Neutrophil (primary cell): ENCODE results near the gene MCCC2.
"Not testable (repeated sequence)": the region's sequence is repeated elsewhere in the genome, so short reads cannot be mapped to it uniquely, and the experiment has no call there.

Experiments used
- H3K27ac ChIP-seq: fragments of 200-600 bp; sonication (generic); 2 replicates; pipeline ENCODE4 v1.5.1; 2016; ENCODE audit warnings: mild to moderate bottlenecking, moderate library complexity
- H3K27me3 ChIP-seq: fragments of 200-600 bp; sonication (generic); 2 replicates; pipeline ENCODE4 v1.6.0; 2016; ENCODE audit warnings: mild to moderate bottlenecking
- H3K36me3 ChIP-seq: fragments of 200-600 bp; sonication (generic); 2 replicates; pipeline ENCODE4 v1.5.1; 2017
- H3K4me1 ChIP-seq, 2 experiments: fragments of 200-600 bp in 1 of 2; sonication (generic) in 1 of 2; 1 replicate in 1 of 2; 2 replicates in 1 of 2; pipeline versions ENCODE4 v1.5.1 to v1.6.1; 2013 to 2016; ENCODE audit warnings: low read depth in 1 of 2, low read length in 1 of 2, mild to moderate bottlenecking in 1 of 2, moderate library complexity in 1 of 2; ENCODE audit not compliant: control insufficient read depth in 1 of 2, insufficient read depth in 1 of 2
- H3K4me3 ChIP-seq, 2 experiments: fragments of 200-600 bp in 1 of 2; sonication (generic) in 1 of 2; 1 replicate in 1 of 2; 2 replicates in 1 of 2; pipeline ENCODE4 v1.5.1; 2013 to 2016; ENCODE audit warnings: low read depth in 1 of 2, low read length in 1 of 2, mild to moderate bottlenecking in 1 of 2, moderate library complexity in 1 of 2
- H3K9me3 ChIP-seq: fragments of 200-600 bp; sonication (generic); 2 replicates; pipeline ENCODE4 v1.5.1; 2016
- TF ChIP-seq, protein P1 (sequence below): fragments of 200-600 bp; sonication (generic); IDR thresholded peaks from 2 replicates; pipeline ENCODE4 v1.5.1; 2016; ENCODE audit warnings: antibody characterized with exemption

Gene MCCC2

DNA sequence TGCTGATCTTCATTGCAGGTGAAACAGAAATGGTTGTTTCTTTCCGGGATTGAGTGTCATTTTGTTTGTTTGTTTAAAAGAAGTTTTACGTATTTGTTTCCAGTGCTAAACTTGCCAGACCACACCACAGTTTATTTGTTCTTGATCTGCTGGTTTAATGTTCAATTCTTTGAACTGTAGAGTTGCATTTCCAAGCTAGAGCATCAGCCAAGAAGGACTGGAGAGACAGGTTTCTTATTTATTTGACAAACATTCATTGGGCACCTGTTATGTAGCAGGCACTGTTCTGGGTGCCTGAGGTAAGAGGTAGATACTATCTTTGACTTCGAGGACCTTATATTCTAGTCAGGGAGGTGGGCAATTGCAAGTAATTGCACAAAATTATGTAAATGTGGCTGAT, 45.0 kb downstream of the MCCC2 start:
- H3K9me3 ChIP-seq = no peaks in the 10 kb centered on the region
- TF ChIP-seq, protein P1, sequence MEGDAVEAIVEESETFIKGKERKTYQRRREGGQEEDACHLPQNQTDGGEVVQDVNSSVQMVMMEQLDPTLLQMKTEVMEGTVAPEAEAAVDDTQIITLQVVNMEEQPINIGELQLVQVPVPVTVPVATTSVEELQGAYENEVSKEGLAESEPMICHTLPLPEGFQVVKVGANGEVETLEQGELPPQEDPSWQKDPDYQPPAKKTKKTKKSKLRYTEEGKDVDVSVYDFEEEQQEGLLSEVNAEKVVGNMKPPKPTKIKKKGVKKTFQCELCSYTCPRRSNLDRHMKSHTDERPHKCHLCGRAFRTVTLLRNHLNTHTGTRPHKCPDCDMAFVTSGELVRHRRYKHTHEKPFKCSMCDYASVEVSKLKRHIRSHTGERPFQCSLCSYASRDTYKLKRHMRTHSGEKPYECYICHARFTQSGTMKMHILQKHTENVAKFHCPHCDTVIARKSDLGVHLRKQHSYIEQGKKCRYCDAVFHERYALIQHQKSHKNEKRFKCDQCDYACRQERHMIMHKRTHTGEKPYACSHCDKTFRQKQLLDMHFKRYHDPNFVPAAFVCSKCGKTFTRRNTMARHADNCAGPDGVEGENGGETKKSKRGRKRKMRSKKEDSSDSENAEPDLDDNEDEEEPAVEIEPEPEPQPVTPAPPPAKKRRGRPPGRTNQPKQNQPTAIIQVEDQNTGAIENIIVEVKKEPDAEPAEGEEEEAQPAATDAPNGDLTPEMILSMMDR = no peak
- no peaks in the 10 kb centered on the region for H3K4me1 ChIP-seq
- H3K4me3 ChIP-seq = no peak overlapping the region
- no peaks in the 10 kb centered on the region for H3K27me3 ChIP-seq
- H3K27ac ChIP-seq = no peak overlapping the region
- H3K36me3 ChIP-seq = peaks cover 6% of the 10 kb centered on the region

DNA sequence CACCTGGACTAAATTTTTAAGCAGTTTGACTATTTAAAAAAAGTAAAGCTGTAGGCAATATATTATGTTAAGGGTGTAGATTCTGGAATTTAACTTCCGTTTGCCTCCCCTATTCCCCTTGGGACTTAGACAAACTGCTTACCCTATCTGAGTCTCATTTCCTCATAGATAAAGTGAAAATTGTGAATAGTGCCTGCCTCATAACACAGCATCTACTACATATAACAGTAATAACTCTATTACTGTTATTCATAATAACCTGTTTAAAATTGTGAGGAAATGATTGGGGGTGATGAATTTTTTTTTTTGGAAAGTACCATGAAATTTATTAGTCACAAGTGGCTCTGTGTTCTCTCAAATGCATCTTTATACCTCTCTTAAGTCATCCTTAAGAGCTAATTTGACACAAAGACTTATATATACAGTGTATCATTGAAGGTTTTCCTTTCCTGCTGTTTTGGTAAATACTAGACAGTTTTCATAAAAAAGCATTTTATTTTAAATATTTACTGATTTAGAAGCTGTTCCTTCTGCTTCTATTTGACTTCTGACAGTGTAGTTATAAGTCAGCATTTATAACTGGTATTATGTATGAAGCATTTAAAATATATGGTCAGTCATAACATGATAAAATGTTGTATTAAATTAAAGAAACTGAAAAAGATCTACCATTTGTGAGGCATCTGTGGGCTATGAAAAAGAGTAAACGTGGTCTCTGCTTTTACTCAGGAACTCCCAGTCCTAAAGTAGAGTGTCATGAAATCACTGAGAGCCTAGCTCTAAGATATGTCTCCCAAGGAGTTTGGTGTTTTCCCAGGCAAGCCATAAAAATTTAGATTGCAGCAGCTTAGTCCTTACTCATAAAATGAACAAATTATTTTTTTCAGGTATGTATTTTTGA, 46.4 kb downstream of the MCCC2 start:
- Histone ChIP-seq H3K4me3 (no peak overlapping the region), H3K27me3 (no peaks in the 10 kb centered on the region), H3K27ac (no peak overlapping the region), H3K36me3 (peaks cover 9% of the 10 kb centered on the region), H3K9me3 (no peaks in the 10 kb centered on the region), H3K4me1 (no peaks in the 10 kb centered on the region)
- TF ChIP-seq, protein P1 = no peak

DNA sequence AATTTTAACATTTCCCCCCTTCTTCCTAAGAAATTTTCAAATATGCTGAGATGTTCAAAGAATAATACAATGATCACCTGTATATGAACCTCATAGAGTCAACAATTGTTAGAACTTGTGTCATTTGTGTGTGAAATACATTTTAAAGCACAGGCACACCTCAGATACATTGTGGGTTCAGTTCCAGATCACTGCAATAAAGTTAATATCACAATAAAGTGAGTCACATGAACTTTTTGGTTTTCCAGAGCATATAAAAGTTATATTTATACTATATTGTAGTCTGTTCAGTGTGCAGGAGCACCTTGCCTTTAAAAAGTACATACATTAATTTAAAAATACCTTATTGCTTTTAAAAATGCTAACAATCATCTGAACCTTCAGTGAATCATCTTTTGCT, 50.0 kb downstream of the MCCC2 start:
- no peak overlapping the region for H3K4me3 ChIP-seq
- no peaks in the 10 kb centered on the region for H3K4me1 ChIP-seq
- H3K36me3 ChIP-seq = peaks cover 14% of the 10 kb centered on the region
- H3K9me3 ChIP-seq = no peaks in the 10 kb centered on the region
- H3K27ac ChIP-seq = no peak overlapping the region
- H3K27me3 ChIP-seq = no peaks in the 10 kb centered on the region
- TF ChIP-seq, protein P1 = no peak

DNA sequence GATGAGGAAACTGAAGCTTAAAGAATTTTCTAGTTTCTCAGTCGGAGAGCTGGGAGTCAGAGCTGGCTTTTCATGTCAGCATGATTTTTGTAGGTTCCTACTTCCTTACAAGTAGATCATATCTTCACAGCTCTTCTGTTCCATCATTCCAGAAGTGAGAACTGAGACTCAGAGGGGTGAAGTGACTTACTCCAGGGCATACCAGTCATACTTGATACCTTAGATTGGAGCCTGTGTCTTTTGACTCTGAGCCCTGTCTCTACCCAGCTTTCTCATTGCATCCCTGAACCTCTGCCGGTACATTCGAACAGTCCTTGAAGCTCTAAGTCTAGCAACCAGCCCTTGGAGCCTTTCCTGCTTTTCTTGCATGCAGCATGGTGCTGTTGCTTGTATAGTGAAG, 53.3 kb downstream of the MCCC2 start:
- peaks cover 16% of the 10 kb centered on the region for H3K36me3 ChIP-seq
- no peak overlapping the region for H3K4me3 ChIP-seq
- H3K27me3 ChIP-seq = no peaks in the 10 kb centered on the region
- H3K4me1 ChIP-seq = no peaks in the 10 kb centered on the region
- TF ChIP-seq, protein P1 = no peak
- H3K9me3 ChIP-seq = no peaks in the 10 kb centered on the region
- no peak overlapping the region for H3K27ac ChIP-seq

DNA sequence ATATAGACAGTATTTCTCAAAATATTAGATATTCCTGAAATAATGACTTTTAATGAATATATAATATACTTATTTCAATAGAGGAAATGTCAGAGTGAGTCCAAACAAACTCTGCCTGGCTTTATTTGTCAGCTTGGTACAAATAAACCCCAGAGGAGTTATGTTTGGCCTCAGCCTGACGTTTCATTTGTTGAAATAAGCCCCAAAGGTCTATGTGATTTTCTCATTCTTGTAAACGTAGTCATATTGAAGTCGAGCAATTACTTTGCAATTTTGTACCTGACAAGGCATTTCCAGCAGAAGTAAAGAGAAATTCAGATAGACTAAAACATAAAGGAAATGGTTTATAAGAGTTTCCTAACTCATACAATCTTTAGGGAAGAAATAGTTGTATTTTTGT, 57.9 kb downstream of the MCCC2 start:
- H3K9me3 ChIP-seq = no peaks in the 10 kb centered on the region
- TF ChIP-seq, protein P1 = no peak
- peaks cover 18% of the 10 kb centered on the region for H3K36me3 ChIP-seq
- H3K4me1 ChIP-seq = no peaks in the 10 kb centered on the region
- no peak overlapping the region for H3K4me3 ChIP-seq
- no peak overlapping the region for H3K27ac ChIP-seq
- no peaks in the 10 kb centered on the region for H3K27me3 ChIP-seq

DNA sequence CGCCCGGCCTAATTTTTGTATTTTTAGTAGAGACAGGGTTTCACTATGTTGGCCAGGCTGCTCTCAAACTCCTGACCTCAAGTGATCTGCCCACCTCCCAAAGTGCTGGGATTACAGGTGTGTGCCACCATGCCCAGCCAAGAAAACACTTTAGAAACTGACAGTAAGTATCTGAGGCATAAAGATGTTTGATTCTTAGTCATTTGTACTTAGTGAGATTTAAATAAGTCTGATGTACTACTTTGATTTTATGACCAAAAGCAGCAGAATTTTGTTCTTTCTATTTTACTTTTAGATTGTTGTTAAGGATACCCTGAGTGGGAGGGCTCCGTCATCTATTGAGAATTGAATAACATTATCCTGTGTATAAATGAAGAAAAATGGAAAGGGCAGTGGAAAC, 63.8 kb downstream of the MCCC2 start:
- H3K4me1 ChIP-seq, H3K27ac ChIP-seq, H3K4me3 ChIP-seq, H3K27me3 ChIP-seq, H3K9me3 ChIP-seq: not testable (repeated sequence)
- H3K36me3 ChIP-seq = peaks cover 29% of the 10 kb centered on the region
